CD8-positive, alpha-beta memory T cell (primary cell): ENCODE results near the gene PYGB. TPM values are rescaled to one million over a fixed set of nuclear protein-coding genes. Genes with fewer than 3 reads are reported as not detected.

Experiments used
- CTCF ChIA-PET: fragments of 350-600 bp; sonication (Branson Sonifier 250); formaldehyde crosslinking; loops from one replicate; lab custom pipeline; 2021; ENCODE audit warnings: antibody characterized with exemption; lab: Charles Lee
- POLR2A ChIA-PET: fragments of 350-600 bp; sonication (Branson Sonifier 250); formaldehyde crosslinking; loops from one replicate; lab custom pipeline; 2021; ENCODE audit warnings: antibody characterized with exemption; lab: Charles Lee
- DNase-seq, 5 donors: peaks; one replicate each; pipeline versions ENCODE4 v3.0.0 to v3.0.0-alpha.2; 2020 to 2022; ENCODE audit warnings: mixed read lengths in 1 of 5
- H3K27ac ChIP-seq: one replicate; pipeline ENCODE4 v1.7.0; 2013; ENCODE audit warnings: low read depth, mild to moderate bottlenecking, low read length, moderate library complexity
- H3K27me3 ChIP-seq: 2 replicates; pipeline ENCODE4 v1.7.0; 2013; ENCODE audit warnings: low read length, mild to moderate bottlenecking; ENCODE audit not compliant: insufficient read depth, poor library complexity, severe bottlenecking
- H3K36me3 ChIP-seq: 2 replicates; pipeline ENCODE4 v1.7.0; 2013; ENCODE audit warnings: mild to moderate bottlenecking, low read length, moderate library complexity; ENCODE audit not compliant: insufficient read depth
- H3K4me1 ChIP-seq: 2 replicates; pipeline ENCODE4 v1.7.0; 2013; ENCODE audit warnings: mild to moderate bottlenecking, low read length, moderate library complexity; ENCODE audit not compliant: insufficient read depth
- H3K4me3 ChIP-seq: 2 replicates; pipeline ENCODE4 v1.7.0; 2013; ENCODE audit warnings: mild to moderate bottlenecking, low read length
- H3K9me3 ChIP-seq: 2 replicates; pipeline ENCODE4 v1.7.0; 2013; ENCODE audit warnings: mild to moderate bottlenecking, low read length
- H3K27ac Mint-ChIP-seq, 8 donors: one replicate each; pipeline ENCODE4 v1.8.0; 2020 to 2021; ENCODE audit warnings: mixed read lengths in 8 of 8, mild to moderate bottlenecking in 6 of 8, inconsistent platforms in 3 of 8, moderate library complexity in 3 of 8
- H3K27me3 Mint-ChIP-seq, 2 donors: one replicate each; pipeline ENCODE4 v1.8.0; 2020 to 2021; ENCODE audit warnings: mixed read lengths in 2 of 2, mild to moderate bottlenecking in 1 of 2, moderate library complexity in 1 of 2
- H3K36me3 Mint-ChIP-seq, 3 donors: one replicate each; pipeline ENCODE4 v1.8.0; 2020 to 2021; ENCODE audit warnings: mixed read lengths in 3 of 3, inconsistent platforms in 1 of 3, mild to moderate bottlenecking in 1 of 3
- H3K4me1 Mint-ChIP-seq, 3 donors: one replicate each; pipeline ENCODE4 v1.8.0; 2020 to 2021; ENCODE audit warnings: mixed read lengths in 3 of 3, inconsistent platforms in 1 of 3, mild to moderate bottlenecking in 1 of 3
- H3K4me3 Mint-ChIP-seq, 7 donors: one replicate each; pipeline ENCODE4 v1.8.0; 2020 to 2021; ENCODE audit warnings: mixed read lengths in 7 of 7, mild to moderate bottlenecking in 6 of 7, moderate library complexity in 4 of 7, inconsistent platforms in 2 of 7
- H3K9me3 Mint-ChIP-seq, 5 donors: one replicate each; pipeline ENCODE4 v1.8.0; 2020 to 2022; ENCODE audit warnings: mixed read lengths in 5 of 5, mild to moderate bottlenecking in 3 of 5, moderate library complexity in 2 of 5, inconsistent platforms in 1 of 5
- polyA plus RNA-seq: library from polyadenylated mRNA; unstranded; fragments of 300-500 nt; fragmentation: Illumina TruSeq; gene quantifications from one replicate; pipeline ENCODE4 v1.2.3, GENCODE V29; 2021
- total RNA-seq, 2 experiments: library from RNA; stranded (reverse); gene quantifications; one replicate each; pipeline ENCODE4 v1.2.3, GENCODE V29; 2021

Gene PYGB
- total and polyA plus RNA-seq, 3 experiments from 2014 or later = 32.5 to 35.7 (median 35.6) TPM

DNA sequence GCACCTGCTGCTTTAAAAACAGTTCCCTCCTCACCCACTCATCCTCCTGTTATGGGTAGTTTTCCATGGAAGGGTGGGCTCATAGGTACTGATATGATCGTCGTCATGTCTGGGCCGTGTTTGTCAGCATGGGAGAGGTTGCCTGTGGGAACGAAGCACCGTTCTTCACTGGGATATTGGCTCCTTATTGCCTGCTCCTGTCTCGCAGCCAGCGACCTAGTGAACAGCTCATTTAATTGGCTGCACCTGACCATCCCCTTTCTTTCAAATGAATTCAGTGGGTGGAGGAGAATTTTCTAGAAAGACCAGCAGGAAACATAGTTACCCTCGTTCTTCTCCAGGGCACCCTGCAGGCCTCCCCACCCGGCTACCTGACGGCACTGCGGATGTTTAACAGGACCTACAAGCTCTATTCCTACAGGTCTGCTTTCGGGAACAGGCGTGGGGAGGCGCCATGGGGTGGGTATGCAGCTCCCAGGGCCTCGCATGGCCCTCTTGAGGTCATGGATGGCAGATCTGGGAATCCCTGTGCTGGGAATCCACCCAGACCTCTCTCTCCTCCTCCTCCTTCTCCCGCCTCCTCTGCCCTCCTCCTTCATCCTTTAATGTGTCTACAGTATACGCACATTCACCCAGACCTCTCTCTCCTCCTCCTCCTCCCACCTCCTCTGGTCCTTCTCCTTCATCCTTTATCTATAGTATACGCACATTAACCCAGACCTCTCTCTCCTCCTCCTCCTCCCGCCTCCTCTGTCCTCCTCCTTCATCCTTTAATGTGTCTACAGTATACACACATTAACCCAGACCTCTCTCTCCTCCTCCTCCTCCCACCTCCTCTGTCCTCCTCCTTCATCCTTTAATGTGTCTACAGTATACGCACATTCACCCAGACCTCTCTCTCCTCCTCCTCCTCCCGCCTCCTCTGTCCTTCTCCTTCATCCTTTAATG is 30.4 kb upstream of the PYGB start:
- no peak for DNase-seq
- Mint-ChIP-seq H3K27me3 (no peaks in the 10 kb centered on the region), H3K36me3 (peaks cover 0 to 71% (median 16%) of the 10 kb centered on the region in 3 donors), H3K9me3 (no peaks in the 10 kb centered on the region), H3K4me3 (no peak overlapping the region), H3K27ac (peak overlapping the region in 1 of 8 donors; percentile 33), H3K4me1 (no peaks in the 10 kb centered on the region)
- ChIA-PET POLR2A (no interaction called here), CTCF (no interaction called here)
- H3K4me3 ChIP-seq = no peak overlapping the region
- no peak overlapping the region for H3K27ac ChIP-seq
- H3K9me3 ChIP-seq = no peaks in the 10 kb centered on the region
- H3K27me3 ChIP-seq = no peaks in the 10 kb centered on the region
- H3K4me1 ChIP-seq = no peaks in the 10 kb centered on the region
- H3K36me3 ChIP-seq = no peaks in the 10 kb centered on the region

DNA sequence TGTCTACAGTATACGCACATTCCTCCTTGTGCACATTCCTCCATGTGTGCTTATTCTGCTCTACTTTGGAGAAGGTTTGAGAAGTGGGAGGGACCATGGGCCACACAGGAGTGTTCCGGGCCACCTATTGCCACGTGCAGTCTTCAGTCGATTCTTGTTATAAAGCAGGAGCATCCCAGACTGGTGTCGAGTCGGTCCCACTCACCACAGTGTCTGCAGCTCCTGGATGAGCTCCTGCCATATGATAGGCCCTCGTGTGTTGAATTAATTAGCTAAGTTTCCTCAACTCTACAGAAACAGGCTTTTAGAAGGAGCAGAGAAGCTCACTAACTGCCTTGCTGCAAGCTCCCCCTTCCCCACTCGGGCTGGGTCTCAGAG is 29.8 kb upstream of the PYGB start:
- H3K9me3 Mint-ChIP-seq = no peaks in the 10 kb centered on the region
- Histone ChIP-seq H3K27me3 (no peaks in the 10 kb centered on the region), H3K4me1 (no peaks in the 10 kb centered on the region), H3K36me3 (no peaks in the 10 kb centered on the region), H3K4me3 (no peak overlapping the region), H3K9me3 (no peaks in the 10 kb centered on the region), H3K27ac (no peak overlapping the region)
- H3K36me3 Mint-ChIP-seq = peaks cover 0 to 69% (median 16%) of the 10 kb centered on the region in 3 donors
- ChIA-PET POLR2A (no interaction called here), CTCF (no interaction called here)
- H3K27ac Mint-ChIP-seq = peak overlapping the region in 1 of 8 donors; percentile 15
- peak in 1 of 5 donors; percentile 13 for DNase-seq
- H3K4me3 Mint-ChIP-seq = no peak overlapping the region
- H3K27me3 Mint-ChIP-seq = no peaks in the 10 kb centered on the region
- no peaks in the 10 kb centered on the region for H3K4me1 Mint-ChIP-seq

DNA sequence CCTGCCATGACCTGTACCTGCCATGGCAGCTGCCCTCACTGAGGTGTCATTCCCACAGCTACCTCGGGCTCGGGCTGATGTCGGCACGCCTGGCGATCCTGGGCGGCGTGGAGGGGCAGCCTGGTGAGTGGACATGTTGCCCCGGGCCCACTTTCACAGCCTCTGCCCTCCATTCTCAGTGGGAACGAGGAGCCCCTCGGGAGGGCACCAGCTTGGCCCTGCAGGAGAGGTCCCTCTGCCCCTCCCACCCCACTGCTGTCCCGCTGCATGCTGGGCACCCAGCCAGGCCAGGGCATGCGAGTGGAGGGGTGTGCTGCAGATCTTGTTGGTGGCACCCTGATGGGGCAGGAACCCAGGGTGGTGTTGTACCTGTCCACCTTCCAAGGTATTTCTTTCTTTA is 29.4 kb upstream of the PYGB start:
- Histone ChIP-seq H3K27ac (no peak overlapping the region), H3K27me3 (no peaks in the 10 kb centered on the region), H3K36me3 (no peaks in the 10 kb centered on the region), H3K9me3 (no peaks in the 10 kb centered on the region), H3K4me3 (no peak overlapping the region), H3K4me1 (no peaks in the 10 kb centered on the region)
- no peaks in the 10 kb centered on the region for H3K27me3 Mint-ChIP-seq
- peaks cover 0 to 68% (median 16%) of the 10 kb centered on the region in 3 donors for H3K36me3 Mint-ChIP-seq
- DNase-seq = peak in 1 of 5 donors; percentile 44
- ChIA-PET POLR2A (no interaction called here), CTCF (no interaction called here)
- no peak overlapping the region for H3K4me3 Mint-ChIP-seq
- no peaks in the 10 kb centered on the region for H3K9me3 Mint-ChIP-seq
- H3K27ac Mint-ChIP-seq = no peak overlapping the region
- peaks cover 0 to 3% (median 0%) of the 10 kb centered on the region in 3 donors for H3K4me1 Mint-ChIP-seq

DNA sequence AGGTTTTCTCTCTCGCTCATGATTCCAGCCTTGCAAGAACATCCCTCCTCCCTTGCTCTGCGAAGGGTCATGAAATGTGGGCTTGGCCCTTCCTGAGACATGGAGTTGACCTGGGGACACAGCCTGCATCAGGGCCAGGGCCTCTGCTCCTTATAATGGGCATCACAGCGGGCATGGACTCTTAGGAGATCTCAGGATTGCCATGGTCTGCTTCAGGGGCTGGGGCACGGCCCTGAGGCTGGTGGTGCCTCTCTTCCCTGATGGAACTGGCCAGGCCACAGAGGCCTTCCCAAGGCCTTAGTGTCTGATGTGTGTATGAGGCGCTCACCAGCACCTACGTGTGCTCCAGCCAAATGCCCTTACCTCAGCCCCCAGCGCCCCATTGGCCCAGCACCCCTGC is 28.5 kb upstream of the PYGB start:
- H3K36me3 ChIP-seq = no peaks in the 10 kb centered on the region
- no peaks in the 10 kb centered on the region for H3K27me3 Mint-ChIP-seq
- POLR2A ChIA-PET = no interaction called here
- H3K4me1 Mint-ChIP-seq = peaks cover 0 to 3% (median 0%) of the 10 kb centered on the region in 3 donors
- H3K4me3 Mint-ChIP-seq = no peak overlapping the region
- no peaks in the 10 kb centered on the region for H3K9me3 ChIP-seq
- no peak overlapping the region for H3K4me3 ChIP-seq
- peaks cover 0 to 61% (median 16%) of the 10 kb centered on the region in 3 donors for H3K36me3 Mint-ChIP-seq
- H3K27ac ChIP-seq = no peak overlapping the region
- H3K27me3 ChIP-seq = no peaks in the 10 kb centered on the region
- no peaks in the 10 kb centered on the region for H3K4me1 ChIP-seq
- CTCF ChIA-PET = no interaction called here
- peak overlapping the region in 2 of 8 donors; percentile 38 to 68 for H3K27ac Mint-ChIP-seq
- peak in 1 of 5 donors; percentile 21 for DNase-seq
- H3K9me3 Mint-ChIP-seq = no peaks in the 10 kb centered on the region

DNA sequence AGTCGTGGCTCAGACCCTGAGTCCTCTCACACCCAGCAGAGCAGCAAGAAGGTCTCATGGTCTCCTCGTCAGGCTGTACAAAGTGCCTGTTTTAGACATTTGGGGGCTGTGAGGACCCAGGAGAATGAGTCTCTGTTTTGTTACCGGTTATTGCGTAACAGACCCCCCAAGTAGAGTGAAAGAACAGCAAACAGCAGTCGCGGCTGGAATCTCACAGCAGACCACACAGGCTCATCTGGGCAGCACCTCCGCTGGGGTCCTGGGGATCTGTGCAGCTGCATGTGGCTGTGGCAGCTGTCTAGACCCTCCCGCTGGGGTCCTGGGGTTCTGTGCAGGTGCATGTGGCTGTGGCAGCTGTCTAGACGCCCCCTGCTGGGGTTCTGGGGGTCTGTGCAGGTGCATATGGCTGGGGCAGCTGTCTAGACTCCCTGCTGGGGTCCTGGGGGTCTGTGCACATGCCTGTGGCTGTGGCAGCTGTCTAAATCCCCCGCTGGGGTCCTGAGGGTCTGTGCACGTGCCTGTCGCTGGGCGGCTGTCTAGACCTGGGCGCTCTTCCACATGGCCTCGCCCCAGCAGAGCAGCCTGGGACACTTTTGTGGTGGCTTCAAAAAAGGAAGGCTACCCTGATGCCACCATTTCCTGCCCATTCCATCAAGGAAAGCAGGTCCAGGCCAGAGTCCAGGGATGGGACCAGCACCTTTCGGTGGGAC is 27.7 kb upstream of the PYGB start:
- Histone ChIP-seq H3K9me3 (no peaks in the 10 kb centered on the region), H3K27ac (no peak overlapping the region), H3K27me3 (no peaks in the 10 kb centered on the region), H3K4me1 (no peaks in the 10 kb centered on the region), H3K36me3 (no peaks in the 10 kb centered on the region), H3K4me3 (no peak overlapping the region)
- Mint-ChIP-seq H3K27ac (peak overlapping the region in 1 of 8 donors; percentile 33), H3K27me3 (no peaks in the 10 kb centered on the region), H3K36me3 (peaks cover 0 to 55% (median 15%) of the 10 kb centered on the region in 3 donors), H3K9me3 (no peaks in the 10 kb centered on the region), H3K4me3 (no peak overlapping the region), H3K4me1 (peaks cover 0 to 3% (median 0%) of the 10 kb centered on the region in 3 donors)
- DNase-seq = peak in 2 of 5 donors; percentile 18 to 41
- CTCF ChIA-PET = interaction anchor here (1.1 kb wide), 1 partner anchor 24 kb away, joined by 3 read pairs; no protein-coding TSS in a partner anchor
- POLR2A ChIA-PET = no interaction called here

DNA sequence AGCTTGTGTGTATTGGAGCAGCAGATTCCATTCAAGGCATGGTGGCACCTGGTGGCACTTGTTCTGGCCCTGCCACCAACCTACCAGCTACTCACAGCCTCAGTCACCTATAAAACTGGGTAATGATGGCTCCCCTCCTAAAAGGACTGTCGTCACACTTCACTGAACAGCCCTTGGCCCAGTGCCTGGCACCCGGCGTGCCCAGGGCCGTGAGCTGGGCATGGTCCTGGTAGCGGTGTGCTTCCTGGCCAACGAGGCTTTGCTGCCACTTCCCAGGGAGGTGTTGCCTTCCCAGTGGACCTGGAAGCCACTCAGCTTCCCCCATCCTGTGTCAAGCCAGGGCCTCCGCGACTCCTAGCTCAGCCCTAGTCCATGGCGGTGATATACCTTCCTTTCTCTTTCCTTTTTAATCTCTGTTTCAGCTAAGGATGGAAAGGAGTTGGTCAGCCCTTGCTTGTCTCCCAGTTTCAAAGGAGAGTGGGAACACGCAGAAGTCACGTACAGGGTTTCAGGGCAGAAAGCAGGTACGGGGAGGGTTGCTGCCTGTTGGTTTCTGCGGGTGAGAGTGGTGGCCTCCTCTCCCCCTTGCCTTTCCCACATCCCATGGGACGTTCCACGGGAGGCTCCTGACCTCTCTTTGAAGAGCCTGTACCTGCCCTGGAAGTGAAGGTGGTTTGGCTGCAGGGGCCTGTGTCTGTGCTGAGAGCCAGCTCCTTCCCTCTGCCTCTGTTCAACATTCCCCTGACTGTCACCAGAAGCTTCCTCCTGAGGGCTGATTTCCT is 26.9 kb upstream of the PYGB start:
- ChIA-PET POLR2A (no interaction called here), CTCF (interaction anchor here (1.1 kb wide), 1 partner anchor 25 kb away, joined by 3 read pairs; no protein-coding TSS in a partner anchor)
- no peaks in the 10 kb centered on the region for H3K4me1 ChIP-seq
- Mint-ChIP-seq H3K27ac (peak overlapping the region in 2 of 8 donors; percentile 38 to 74), H3K4me3 (no peak overlapping the region), H3K4me1 (peaks cover 0 to 3% (median 0%) of the 10 kb centered on the region in 3 donors), H3K36me3 (peaks cover 0 to 54% (median 7%) of the 10 kb centered on the region in 3 donors), H3K9me3 (no peaks in the 10 kb centered on the region), H3K27me3 (no peaks in the 10 kb centered on the region)
- H3K9me3 ChIP-seq = no peaks in the 10 kb centered on the region
- no peaks in the 10 kb centered on the region for H3K27me3 ChIP-seq
- no peak overlapping the region for H3K4me3 ChIP-seq
- DNase-seq = peak in 1 of 5 donors; percentile 33
- no peak overlapping the region for H3K27ac ChIP-seq
- H3K36me3 ChIP-seq = no peaks in the 10 kb centered on the region

DNA sequence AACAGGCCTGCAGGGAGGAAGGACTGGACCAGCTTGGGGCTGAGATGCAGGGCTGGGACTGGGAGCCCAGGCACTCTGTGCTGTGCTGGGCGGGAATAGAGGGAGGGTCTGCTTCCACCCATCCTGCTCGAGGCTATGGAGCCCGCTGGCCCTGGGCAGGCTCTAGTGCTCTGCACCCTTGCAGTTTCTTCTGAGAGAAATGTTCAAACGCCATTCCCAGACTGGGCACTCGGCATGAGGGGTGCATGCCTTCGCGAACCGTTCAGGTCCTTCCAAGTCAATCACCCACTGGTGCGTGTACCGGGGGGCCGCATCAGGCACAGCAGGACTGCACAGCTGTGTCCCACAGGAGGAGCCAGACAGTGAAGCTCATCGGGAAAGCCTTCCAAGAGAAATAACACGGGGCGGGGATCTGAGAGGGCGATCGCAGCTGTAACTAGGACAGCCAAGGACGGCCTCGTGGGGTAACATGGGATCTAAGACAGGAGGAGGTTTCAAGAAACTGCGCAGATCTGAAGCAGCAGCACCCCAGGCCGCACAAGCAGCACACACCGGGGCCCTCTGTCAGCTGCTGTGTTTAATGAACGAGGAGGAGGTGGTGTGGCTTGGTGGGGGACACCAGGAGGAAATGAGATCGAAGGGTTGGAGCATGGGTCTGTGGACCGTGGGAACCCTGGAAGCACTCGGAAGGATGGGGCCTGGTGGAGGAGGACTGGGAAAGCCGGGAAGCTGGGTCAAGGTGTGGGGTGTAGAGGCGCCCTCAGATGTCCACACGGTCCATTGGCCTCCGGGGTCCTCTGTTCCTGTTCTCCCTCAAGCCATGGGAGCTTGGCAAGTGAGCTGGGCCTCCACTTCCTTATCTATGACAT is 26.1 kb upstream of the PYGB start:
- Mint-ChIP-seq H3K4me1 (peaks cover 0 to 3% (median 0%) of the 10 kb centered on the region in 3 donors), H3K27ac (peak overlapping the region in 2 of 8 donors; percentile 14 to 74), H3K36me3 (peaks cover 0 to 53% (median 7%) of the 10 kb centered on the region in 3 donors), H3K9me3 (no peaks in the 10 kb centered on the region), H3K4me3 (no peak overlapping the region), H3K27me3 (no peaks in the 10 kb centered on the region)
- no peaks in the 10 kb centered on the region for H3K9me3 ChIP-seq
- H3K4me1 ChIP-seq = no peaks in the 10 kb centered on the region
- DNase-seq = peak in 1 of 5 donors; percentile 39
- POLR2A ChIA-PET = no interaction called here
- H3K27ac ChIP-seq = no peak overlapping the region
- H3K27me3 ChIP-seq = no peaks in the 10 kb centered on the region
- no peaks in the 10 kb centered on the region for H3K36me3 ChIP-seq
- no peak overlapping the region for H3K4me3 ChIP-seq
- CTCF ChIA-PET = interaction anchor here (1.1 kb wide), 1 partner anchor 26 kb away, joined by 3 read pairs; no protein-coding TSS in a partner anchor
